GM21825 (cell line): ENCODE data around the gene RNF13.
"Not testable (repeated sequence)": the region's sequence is repeated elsewhere in the genome, so short reads cannot be mapped to it uniquely, and the experiment has no call there.

Experiments used
- ATAC-seq: cut with Tn5 transposase; IDR thresholded peaks from one replicate; pipeline ENCODE4 v1.9.1; 2021; ENCODE audit warnings: mild to moderate bottlenecking, moderate library complexity; ENCODE audit not compliant: unreplicated experiment

Gene RNF13

DNA sequence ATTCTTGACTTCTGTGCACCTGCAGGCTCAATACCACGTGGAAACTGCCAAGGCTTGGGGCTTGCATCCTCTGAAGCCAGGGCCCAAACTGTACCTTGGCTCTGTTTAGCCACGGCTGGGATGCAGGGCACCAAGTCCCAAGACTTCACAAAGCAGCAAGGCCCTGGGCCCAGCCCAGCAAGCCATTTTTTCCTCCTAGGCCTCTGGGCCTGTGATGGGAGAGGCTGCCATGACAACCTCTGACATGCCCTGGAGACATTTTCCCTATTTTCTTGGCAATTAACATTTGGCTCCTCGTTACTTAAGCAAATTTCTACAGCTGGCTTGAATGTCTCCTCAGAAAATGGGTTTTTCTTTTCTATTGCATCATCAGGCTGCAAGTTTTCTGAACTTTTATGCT lies 25.5 kb downstream of the RNF13 start:
- ATAC-seq: not testable (repeated sequence)

- not testable (repeated sequence) for ATAC-seq
Measured at GRCh38 chr3:149839469-149839868, 26.5 kb downstream of the RNF13 start.

- ATAC-seq: no peak
Measured at GRCh38 chr3:149839896-149840295, 26.9 kb downstream of the RNF13 start.

GRCh38 chr3:149843502-149843901 lies 30.5 kb downstream of the RNF13 start:
- ATAC-seq: no peak

DNA sequence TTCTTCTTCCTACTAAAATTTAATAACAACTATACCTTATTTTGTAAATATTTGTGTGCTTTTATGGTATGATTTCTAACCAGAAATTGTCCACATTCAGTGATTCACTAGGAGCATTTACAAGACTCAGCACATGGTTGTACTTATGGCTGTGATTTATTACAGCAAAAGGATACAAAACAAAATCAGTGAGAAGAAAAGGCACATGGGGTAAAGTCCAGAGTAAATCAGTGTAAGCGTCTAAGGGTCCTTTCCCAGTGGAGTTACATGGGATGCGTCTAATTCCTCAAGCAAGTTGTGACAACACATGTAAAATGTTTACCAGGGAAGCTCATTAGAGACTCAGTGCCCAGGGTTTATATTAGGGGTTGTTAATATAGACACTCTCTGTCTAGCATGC lies 31.1 kb downstream of the RNF13 start:
- ATAC-seq: no peak

- no peak for ATAC-seq
Measured at GRCh38 chr3:149845570-149846244, 32.7 kb downstream of the RNF13 start.

GRCh38 chr3:149848238-149848637 lies 35.2 kb downstream of the RNF13 start:
- no peak for ATAC-seq

- ATAC-seq: no peak
Measured at GRCh38 chr3:149848688-149849087, 35.7 kb downstream of the RNF13 start.

DNA sequence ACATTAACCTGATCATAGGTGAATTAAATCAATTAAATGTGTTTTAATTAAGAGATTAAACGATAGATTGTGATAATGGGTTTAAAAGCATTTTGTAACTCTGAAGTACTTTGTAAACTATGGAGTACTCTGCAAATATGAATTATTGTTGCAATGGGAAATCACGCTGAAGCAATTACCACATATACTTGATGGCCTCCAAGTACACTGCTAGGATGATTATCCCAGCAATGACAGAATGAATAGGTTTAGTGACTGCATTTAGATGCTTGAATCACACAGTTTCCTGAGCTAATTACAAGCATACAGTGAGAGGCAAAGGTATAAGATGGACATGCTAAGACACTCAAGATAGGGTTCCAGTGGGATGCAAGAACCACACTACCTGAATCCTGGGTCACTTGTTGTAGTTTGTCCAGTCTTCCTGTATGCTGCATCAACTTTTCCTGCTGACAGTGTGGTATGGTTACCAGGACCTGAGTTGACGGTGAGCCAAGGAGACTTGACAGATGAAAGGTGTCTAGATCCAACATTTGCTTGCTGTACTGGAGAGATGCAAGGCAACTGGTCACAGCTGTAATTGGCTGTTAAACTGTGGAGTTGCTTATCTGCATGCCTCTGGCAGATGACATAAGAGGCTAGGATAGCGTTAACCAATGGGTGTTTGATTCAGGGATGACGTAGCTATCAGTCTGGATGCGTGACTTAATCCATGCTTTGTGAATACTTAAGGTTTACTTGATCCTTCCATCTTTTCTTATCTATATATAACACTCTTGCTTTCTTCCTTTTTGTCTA lies 38.0 kb downstream of the RNF13 start:
- no peak for ATAC-seq

GRCh38 chr3:149858911-149859310 lies 45.9 kb downstream of the RNF13 start:
- ATAC-seq: no peak

DNA sequence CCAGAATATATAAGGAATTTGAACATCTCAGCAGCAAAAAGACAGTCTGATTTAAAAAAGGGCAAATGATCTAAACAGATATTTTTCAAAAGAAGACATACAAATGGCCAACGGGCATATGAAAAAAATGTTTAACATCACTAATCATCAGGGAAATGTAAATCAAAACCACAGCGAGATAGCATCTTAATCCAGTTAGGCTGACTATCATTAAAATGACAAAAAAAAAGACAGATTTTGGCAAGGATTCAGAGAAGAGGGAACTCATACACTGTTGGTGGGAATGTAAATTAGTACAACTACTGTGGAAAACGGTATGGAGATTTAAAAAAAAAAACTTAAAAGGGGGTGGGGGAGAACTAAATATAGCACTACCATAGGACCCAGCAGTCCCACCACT lies 47.9 kb downstream of the RNF13 start:
- no peak for ATAC-seq

GRCh38 chr3:149867563-149867962 lies 54.5 kb downstream of the RNF13 start:
- no peak for ATAC-seq

DNA sequence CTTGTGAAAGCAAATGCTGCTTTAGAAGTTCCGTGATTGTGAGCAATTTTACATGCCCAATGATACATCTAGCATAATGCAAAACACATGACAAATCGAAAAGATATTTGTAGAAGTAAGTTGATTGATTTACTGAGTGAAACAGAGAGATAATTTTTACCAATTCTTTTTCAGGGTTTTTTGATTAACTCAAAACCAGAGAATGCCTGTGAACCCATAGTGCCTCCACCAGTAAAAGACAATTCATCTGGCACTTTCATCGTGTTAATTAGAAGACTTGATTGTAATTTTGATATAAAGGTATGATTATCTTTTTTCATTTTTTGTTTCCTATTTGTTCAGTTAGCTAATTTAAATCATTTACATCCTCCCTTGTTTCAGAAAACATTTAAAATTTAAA lies 58.8 kb downstream of the RNF13 start:
- ATAC-seq: no peak

DNA sequence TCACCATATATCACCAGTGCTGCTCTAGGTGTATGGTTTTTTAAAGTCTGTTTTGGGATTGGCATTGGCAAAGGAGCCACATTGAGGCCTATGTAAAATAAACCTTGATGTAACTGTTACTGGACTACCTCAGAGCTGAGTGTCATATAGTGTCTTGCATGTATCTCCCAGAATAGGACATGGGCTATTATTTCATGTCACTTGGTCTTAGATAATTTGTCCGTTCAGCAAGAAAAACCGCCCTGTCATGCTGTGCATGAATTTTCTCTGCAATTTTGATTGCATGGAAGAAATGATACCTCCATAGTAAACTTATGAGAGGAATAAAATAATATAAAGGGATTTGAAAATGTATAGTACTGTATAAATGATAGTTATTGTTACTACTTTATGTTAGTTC lies 59.6 kb downstream of the RNF13 start:
- ATAC-seq: no peak

DNA sequence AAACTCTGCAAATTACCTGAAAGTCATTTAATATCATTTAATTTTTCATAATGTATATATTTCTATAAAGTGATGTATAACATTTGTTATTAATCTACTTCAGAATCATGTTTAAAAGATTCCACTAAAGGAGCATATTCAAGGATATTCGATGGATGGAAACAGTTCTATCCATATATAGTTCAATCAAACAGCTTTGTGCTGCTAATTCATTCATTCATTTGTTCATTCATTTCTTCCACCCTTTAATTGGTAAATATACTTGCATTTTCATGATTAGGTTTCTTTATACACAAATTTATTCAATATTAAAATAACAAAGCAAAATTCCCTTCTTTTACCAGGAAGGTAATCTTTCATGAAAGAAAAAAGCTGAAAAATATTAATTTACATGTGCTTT lies 64.7 kb downstream of the RNF13 start:
- no peak for ATAC-seq

GRCh38 chr3:149879872-149880271 lies 66.9 kb downstream of the RNF13 start:
- ATAC-seq: no peak

DNA sequence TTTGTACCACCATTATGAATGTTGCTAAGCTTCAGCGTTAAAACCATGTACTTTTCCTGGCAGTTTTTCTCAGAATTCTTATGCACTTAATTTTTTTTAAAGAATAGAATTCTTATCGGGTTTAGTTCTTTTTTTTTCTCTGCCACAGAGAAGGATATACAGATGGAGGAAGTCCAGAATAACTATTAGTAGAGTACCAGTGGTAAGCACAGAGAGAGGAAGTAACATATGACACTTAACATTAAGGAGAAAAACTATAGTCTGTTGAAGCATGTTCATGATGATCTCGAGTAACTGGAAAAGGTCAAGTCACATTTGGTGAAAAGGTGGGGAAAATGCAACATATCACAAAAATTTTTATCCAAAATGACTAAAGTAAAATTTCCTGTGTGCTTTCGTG lies 68.9 kb downstream of the RNF13 start:
- ATAC-seq: no peak

GRCh38 chr3:149883134-149883533 lies 70.1 kb downstream of the RNF13 start:
- ATAC-seq: no peak

- ATAC-seq: not testable (repeated sequence)
Measured at GRCh38 chr3:149883860-149884259, 70.8 kb downstream of the RNF13 start.

DNA sequence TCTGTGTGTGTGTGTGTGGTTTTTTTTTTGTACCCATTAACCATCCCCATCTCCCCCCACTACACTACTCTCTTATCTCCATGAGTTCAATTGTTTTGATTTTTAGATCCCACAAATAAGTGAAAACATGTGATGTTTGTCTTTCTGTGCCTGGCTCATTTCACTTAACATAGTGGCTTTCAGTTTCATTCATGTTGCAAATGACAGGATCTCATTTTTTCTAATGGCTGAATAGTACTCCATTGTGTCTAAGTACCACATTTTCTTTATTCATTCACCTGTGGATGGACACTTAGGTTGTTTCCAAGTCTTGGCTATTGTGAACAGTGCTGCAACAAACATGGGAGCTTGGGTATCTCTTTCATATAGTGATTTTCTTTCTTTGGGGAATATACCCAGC lies 71.8 kb downstream of the RNF13 start:
- ATAC-seq: not testable (repeated sequence)

DNA sequence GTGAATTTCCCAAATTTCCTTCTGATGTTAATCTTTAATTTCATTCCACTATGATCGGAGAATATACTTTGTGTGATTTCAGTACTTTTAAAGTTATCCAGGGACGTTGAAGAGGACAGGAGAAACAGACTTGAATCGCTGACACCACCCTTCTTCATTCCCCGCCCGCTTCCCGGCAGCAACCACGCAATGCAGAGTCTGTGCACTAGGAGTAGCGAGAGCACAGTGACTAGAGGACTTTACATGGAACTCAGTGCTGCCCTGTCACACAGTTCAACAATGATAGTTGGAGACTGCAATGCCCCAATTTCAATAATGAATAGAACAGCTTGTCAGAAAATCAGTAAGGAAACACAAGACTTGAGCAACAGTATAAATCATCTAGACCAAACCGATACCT lies 73.9 kb downstream of the RNF13 start:
- ATAC-seq: no peak

DNA sequence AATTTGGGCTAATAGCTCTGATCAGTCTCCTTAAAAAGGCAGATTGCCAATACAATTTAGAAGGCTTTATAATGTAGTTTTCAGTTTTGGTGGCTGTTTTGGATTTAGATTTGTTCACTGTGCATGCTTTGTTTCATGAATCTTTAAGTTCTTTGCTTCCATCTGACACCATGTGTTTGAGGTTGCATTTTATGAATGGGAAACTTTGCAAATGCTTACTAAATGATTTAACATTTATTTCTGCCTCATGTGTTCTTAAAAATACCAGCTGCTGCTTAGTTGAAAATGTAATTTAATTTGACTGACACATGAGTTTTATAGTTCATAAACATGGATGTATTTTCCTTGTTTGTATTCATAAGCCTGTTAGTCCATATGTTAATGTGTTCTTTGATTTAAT lies 78.6 kb downstream of the RNF13 start:
- no peak for ATAC-seq

GRCh38 chr3:149892371-149892770 lies 79.4 kb downstream of the RNF13 start:
- ATAC-seq: no peak
